ENCODE data around the gene RAB40C. TPM values are rescaled to one million over a fixed set of nuclear protein-coding genes. Genes with fewer than 3 reads are reported as not detected.

Gene RAB40C
- polyA plus RNA-seq, 1 donor (not counting 4 experiments of a cell fraction or from before 2014, with no cell fraction given): 4.0 TPM

DNA sequence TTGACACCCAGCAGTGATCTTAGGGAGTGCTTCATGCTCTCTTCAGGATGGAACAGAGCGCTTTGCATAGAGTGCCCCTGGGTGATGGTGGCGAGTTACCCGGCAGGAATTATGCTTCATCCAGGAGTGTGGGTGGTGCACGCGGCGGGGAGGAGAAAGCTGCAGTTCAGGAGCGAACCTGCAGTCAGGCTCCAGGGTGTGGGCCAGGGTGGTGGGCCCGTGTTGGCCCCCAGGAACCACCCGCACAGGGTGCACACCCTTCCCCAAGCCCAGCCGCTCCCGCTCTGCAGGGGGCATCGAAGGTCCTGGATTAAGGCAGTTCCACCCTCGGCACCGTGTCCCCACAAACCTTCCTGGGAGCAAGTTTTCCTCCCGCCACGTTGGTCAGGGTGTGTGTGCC lies 3.9 kb downstream of the RAB40C start:
- peaks cover 39% of the 10 kb centered on the region for H3K79me2 ChIP-seq (ENCODE audit: control insufficient read depth, insufficient read depth, low read length)
- H3K4me3 ChIP-seq (ENCODE audit: control insufficient read depth in 2 of 3, extremely low read depth in 1 of 3, insufficient read depth in 2 of 3, low read depth in 1 of 3, low read length in 3 of 3): peak overlapping the region in 1 of 3 experiments; percentile 53
- peaks cover 0 to 1% of the 10 kb centered on the region in 2 experiments for H3K36me3 ChIP-seq (ENCODE audit: control insufficient read depth in 2 of 2, extremely low read depth in 1 of 2, insufficient read depth in 2 of 2, low read length in 2 of 2)
- no peak for DNase-seq (ENCODE audit: low read depth, low spot score)
- dilution Hi-C loops (cut with MboI; ENCODE audit: extremely low pct_ligation_motif_present, low sequenced_read_pairs): no loop called here
- peaks cover 43% of the 10 kb centered on the region for H3K4me1 ChIP-seq (ENCODE audit: control insufficient read depth, extremely low read depth, insufficient read depth, low read length)
- no peak overlapping the region for H2AFZ ChIP-seq (ENCODE audit: control insufficient read depth, low read length)
- peak overlapping the region; percentile 13 for H3K9ac ChIP-seq (ENCODE audit: control insufficient read depth, extremely low read depth, insufficient read depth, low read length)
- TF ChIP-seq EZH2 (IDR thresholded peaks at IDR 0.05; ENCODE audit: low read length): no peak
- TF ChIP-seq, protein P1, sequence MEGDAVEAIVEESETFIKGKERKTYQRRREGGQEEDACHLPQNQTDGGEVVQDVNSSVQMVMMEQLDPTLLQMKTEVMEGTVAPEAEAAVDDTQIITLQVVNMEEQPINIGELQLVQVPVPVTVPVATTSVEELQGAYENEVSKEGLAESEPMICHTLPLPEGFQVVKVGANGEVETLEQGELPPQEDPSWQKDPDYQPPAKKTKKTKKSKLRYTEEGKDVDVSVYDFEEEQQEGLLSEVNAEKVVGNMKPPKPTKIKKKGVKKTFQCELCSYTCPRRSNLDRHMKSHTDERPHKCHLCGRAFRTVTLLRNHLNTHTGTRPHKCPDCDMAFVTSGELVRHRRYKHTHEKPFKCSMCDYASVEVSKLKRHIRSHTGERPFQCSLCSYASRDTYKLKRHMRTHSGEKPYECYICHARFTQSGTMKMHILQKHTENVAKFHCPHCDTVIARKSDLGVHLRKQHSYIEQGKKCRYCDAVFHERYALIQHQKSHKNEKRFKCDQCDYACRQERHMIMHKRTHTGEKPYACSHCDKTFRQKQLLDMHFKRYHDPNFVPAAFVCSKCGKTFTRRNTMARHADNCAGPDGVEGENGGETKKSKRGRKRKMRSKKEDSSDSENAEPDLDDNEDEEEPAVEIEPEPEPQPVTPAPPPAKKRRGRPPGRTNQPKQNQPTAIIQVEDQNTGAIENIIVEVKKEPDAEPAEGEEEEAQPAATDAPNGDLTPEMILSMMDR (optimal IDR thresholded peaks at IDR 0.05 in 1 of 3, IDR thresholded peaks at IDR 0.05 in 1 of 3, conservative IDR thresholded peaks at IDR 0.05 in 1 of 3; ENCODE audit: extremely low read depth in 1 of 3, insufficient read depth in 2 of 3, low read length in 3 of 3): peak in 1 of 3 experiments; percentile 15
- no peak for FAIRE-seq
- H3K4me2 ChIP-seq (ENCODE audit: control insufficient read depth, extremely low read depth, insufficient read depth, low read depth, low read length): peak overlapping the region; percentile 67
- no peak overlapping the region for H3K27ac ChIP-seq (ENCODE audit: control insufficient read depth, insufficient read depth, low read length)
- no peaks in the 10 kb centered on the region for H3K27me3 ChIP-seq (ENCODE audit: control insufficient read depth, extremely low read depth, insufficient read depth, low read length)
- H3K9me1 ChIP-seq (ENCODE audit: control insufficient read depth, extremely low read depth, insufficient read depth, low read length): peaks cover 12% of the 10 kb centered on the region
- peaks cover 46% of the 10 kb centered on the region for H4K20me1 ChIP-seq (ENCODE audit: control insufficient read depth, extremely low read depth, insufficient read depth, low read length)
- no peaks in the 10 kb centered on the region for H3K9me3 ChIP-seq (ENCODE audit: control insufficient read depth, low read depth, low read length)

GRCh38 chr16:595094-595528 lies 5.2 kb downstream of the RAB40C start:
- H3K9me3 ChIP-seq (ENCODE audit: control insufficient read depth, low read depth, low read length): no peaks in the 10 kb centered on the region
- peaks cover 3 to 4% of the 10 kb centered on the region in 2 experiments for H3K36me3 ChIP-seq (ENCODE audit: control insufficient read depth in 2 of 2, extremely low read depth in 1 of 2, insufficient read depth in 2 of 2, low read length in 2 of 2)
- H3K4me1 ChIP-seq (ENCODE audit: control insufficient read depth, extremely low read depth, insufficient read depth, low read length): peaks cover 43% of the 10 kb centered on the region
- H3K4me2 ChIP-seq (ENCODE audit: control insufficient read depth, extremely low read depth, insufficient read depth, low read depth, low read length): no peak overlapping the region
- no peak overlapping the region for H2AFZ ChIP-seq (ENCODE audit: control insufficient read depth, low read length)
- H3K27me3 ChIP-seq (ENCODE audit: control insufficient read depth, extremely low read depth, insufficient read depth, low read length): no peaks in the 10 kb centered on the region
- H3K9me1 ChIP-seq (ENCODE audit: control insufficient read depth, extremely low read depth, insufficient read depth, low read length): peaks cover 12% of the 10 kb centered on the region
- DNase-seq (ENCODE audit: low read depth, low spot score) (no peak), FAIRE-seq (no peak)
- H3K27ac ChIP-seq (ENCODE audit: control insufficient read depth, insufficient read depth, low read length): no peak overlapping the region
- TF ChIP-seq EZH2 (IDR thresholded peaks at IDR 0.05; ENCODE audit: low read length): no peak
- TF ChIP-seq, protein P1 (optimal IDR thresholded peaks at IDR 0.05 in 1 of 3, IDR thresholded peaks at IDR 0.05 in 1 of 3, conservative IDR thresholded peaks at IDR 0.05 in 1 of 3; ENCODE audit: extremely low read depth in 1 of 3, insufficient read depth in 2 of 3, low read length in 3 of 3): no peak
- H3K9ac ChIP-seq (ENCODE audit: control insufficient read depth, extremely low read depth, insufficient read depth, low read length): no peak overlapping the region
- H3K79me2 ChIP-seq (ENCODE audit: control insufficient read depth, insufficient read depth, low read length): peaks cover 43% of the 10 kb centered on the region
- dilution Hi-C loops (cut with MboI; ENCODE audit: extremely low pct_ligation_motif_present, low sequenced_read_pairs): no loop called here
- H3K4me3 ChIP-seq (ENCODE audit: control insufficient read depth in 2 of 3, extremely low read depth in 1 of 3, insufficient read depth in 2 of 3, low read depth in 1 of 3, low read length in 3 of 3): no peak overlapping the region
- H4K20me1 ChIP-seq (ENCODE audit: control insufficient read depth, extremely low read depth, insufficient read depth, low read length): peaks cover 46% of the 10 kb centered on the region

Data from keratinocyte (primary cell).